H1 (cell line): Measurements from ENCODE around the gene TMEM163. TPM values are rescaled to one million over a fixed set of nuclear protein-coding genes. Genes with fewer than 3 reads are reported as not detected.

Source experiments
- CTBP2 ChIP-seq: IDR thresholded peaks from 2 replicates; pipeline ENCODE4 v1.7.0; 2011; ENCODE audit warnings: borderline replicate concordance, mild to moderate bottlenecking, moderate library complexity, mixed read lengths, low read length; ENCODE audit not compliant: insufficient read depth, insufficient read length
- EGR1 ChIP-seq: IDR thresholded peaks from 2 replicates; pipeline ENCODE4 v1.6.1; 2011; ENCODE audit warnings: low read depth, low read length, borderline replicate concordance
- JUN ChIP-seq: IDR thresholded peaks from 2 replicates; pipeline ENCODE4 v1.6.1; 2011; ENCODE audit warnings: low read depth, mild to moderate bottlenecking, improper control_type of control experiment, low read length
- SIN3A ChIP-seq, 2 experiments: IDR thresholded peaks in 1 of 2; conservative IDR thresholded peaks in 1 of 2; 2 replicates each; pipeline ENCODE4 v1.6.1; 2011 to 2012; ENCODE audit warnings: low read length in 2 of 2, improper control_type of control experiment in 1 of 2, low read depth in 1 of 2, mild to moderate bottlenecking in 1 of 2
- TEAD4 ChIP-seq: IDR thresholded peaks from 2 replicates; pipeline ENCODE4 v1.6.1; 2012; ENCODE audit warnings: low read depth, low read length, inconsistent platforms, mixed read lengths
- polyA plus RNA-seq, 7 experiments: library from polyadenylated mRNA; depleted of rRNA in 3 of 7; stranded (reverse) in 5 of 7; unstranded in 2 of 7; fragments of >200 nt in 5 of 7; fragments of 200-250 nt in 2 of 7; gene quantifications; 1 replicate in 5 of 7; 2 replicates in 1 of 7; 4 replicates in 1 of 7; pipeline versions ENCODE4 v1.2.1 to v1.2.3, GENCODE V29; 2011 to 2013; ENCODE audit warnings: missing spikeins in 2 of 7, mixed read lengths in 2 of 7
- total RNA-seq: library from RNA; stranded (reverse); fragmentation: NEBNext Ultra II Directional; extraction: Animal tissue kit (Norgen Biotek cat#: 25700); gene quantifications from 2 replicates; pipeline ENCODE4 v1.2.1, GENCODE V29; 2021

The TMEM163 gene
- total and polyA plus RNA-seq, 2 of the 8 experiments (the other 6 are each of a cell fraction or from before 2014, with no cell fraction given) = 2.8 to 3.2 TPM

DNA sequence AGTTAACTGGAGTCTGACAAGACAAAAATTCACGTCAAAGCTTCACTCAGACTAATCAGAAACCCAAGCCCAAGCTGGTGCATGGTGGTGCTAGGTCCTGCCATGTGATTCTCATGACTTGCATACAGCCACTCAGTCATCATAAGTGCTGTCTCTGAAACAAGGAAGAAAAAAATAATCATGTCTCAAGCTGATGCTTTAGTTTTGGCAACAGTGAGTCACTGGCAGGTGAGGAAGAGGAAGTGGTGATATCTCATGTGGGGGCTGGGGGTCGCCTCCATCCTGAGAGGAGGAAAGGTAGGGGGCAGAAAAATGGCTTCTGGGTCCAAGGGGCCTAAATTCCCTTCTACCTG is 136.3 kb downstream of the TMEM163 start (continued):
- TF ChIP-seq TEAD4 (no peak), JUN (no peak), EGR1 (no peak), SIN3A (conservative IDR thresholded peaks at IDR 0.05 in 1 of 2, IDR thresholded peaks at IDR 0.05 in 1 of 2; ENCODE audit: low read depth in 1 of 2, low read length in 2 of 2) (no peak), CTBP2 (no peak)
